PC-3 (cell line): Measurements from ENCODE around the gene USP33.

ENCODE experiments used
- CTCF ChIP-seq: fragments of 300-600 bp; sonication (generic); conservative IDR thresholded peaks from 2 replicates; pipeline ENCODE4 v1.5.1; 2017; ENCODE audit warnings: antibody characterized with exemption, low read depth, mild to moderate bottlenecking, low read length
- EZH2 ChIP-seq: fragments of 300-600 bp; sonication (generic); IDR thresholded peaks from one replicate; pipeline ENCODE4 v1.6.1; 2017; ENCODE audit warnings: antibody characterized with exemption, mild to moderate bottlenecking, low read length; ENCODE audit not compliant: unreplicated experiment
- EZH2phosphoT487 ChIP-seq: fragments of 300-600 bp; sonication (generic); IDR thresholded peaks from 2 replicates; pipeline ENCODE4 v1.6.1; 2018; ENCODE audit warnings: mild to moderate bottlenecking, antibody characterized with exemption, low read length, borderline replicate concordance

DNA sequence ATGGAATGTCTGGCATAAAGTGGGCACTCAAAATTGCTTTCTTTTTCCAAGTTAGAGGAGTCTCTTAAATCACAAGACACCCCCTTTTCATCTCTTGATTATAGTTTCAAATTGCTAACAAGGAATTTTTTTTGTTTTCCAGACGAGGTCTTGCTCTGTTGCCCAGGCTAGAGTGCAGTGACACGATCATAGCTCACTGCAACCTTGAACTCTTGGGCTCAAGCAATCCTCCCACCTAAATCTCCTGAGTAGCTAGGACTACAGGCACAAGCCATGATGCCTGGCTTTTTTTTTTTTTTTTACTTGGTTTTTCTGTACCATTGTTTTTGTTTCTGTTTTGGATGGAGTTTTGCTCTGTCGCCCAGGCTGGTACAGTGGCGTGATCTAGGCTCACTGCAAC, 98.0 kb downstream of the USP33 start:
- no peak for TF ChIP-seq CTCF
- TF ChIP-seq EZH2phosphoT487: no peak
- no peak for TF ChIP-seq EZH2
